ENCODE measurements around the gene MAPK1. TPM values are rescaled to one million over a fixed set of nuclear protein-coding genes. Genes with fewer than 3 reads are reported as not detected.

MAPK1 gene
- total and polyA plus RNA-seq, 12 donors: 8.3 to 124 (median 101) TPM

- DNase-seq: no peak
- H3K9me3 ChIP-seq: no peaks in the 10 kb centered on the region
- H3K4me1 ChIP-seq: peaks cover 4 to 29% (median 19%) of the 10 kb centered on the region in 9 donors
- intact Hi-C loops (cut with DNase I): loop anchor here in 5 of 10 donors (5.0 to 10.0 kb wide), 4 partner anchors 65 to 242 kb away; partner anchors contain the start of genes PPM1F (in 2 of the 5) and MAPK1 (in 1 of the 5)
- H3K36me3 ChIP-seq: peaks cover 0 to 30% (median 0%) of the 10 kb centered on the region in 9 donors
- no peak overlapping the region for H3K27ac ChIP-seq
- no peak for ATAC-seq
- no peak overlapping the region for H3K4me3 ChIP-seq
- WGBS, 2 donors: 86 to 89% methylated on average over 7 of the region's 7 CpGs
- TF ChIP-seq CTCF (IDR thresholded peaks at IDR 0.05): no peak
- H3K27me3 ChIP-seq: no peaks in the 10 kb centered on the region
Measured at GRCh38 chr22:21710156-21710555, 157.3 kb downstream of the MAPK1 start.

- DNase-seq: no peak
- intact Hi-C loops (cut with DNase I): loop anchor here in 5 of 10 donors (5.0 to 10.0 kb wide), 5 partner anchors 55 to 243 kb away; partner anchors contain the start of genes PPM1F (in 2 of the 5) and MAPK1 (in 1 of the 5)
- WGBS, 2 donors: 84 to 88% methylated on average over 8 of the region's 8 CpGs
Measured at GRCh38 chr22:21709688-21710087, 157.8 kb downstream of the MAPK1 start.

GRCh38 chr22:21708960-21709359, 158.5 kb downstream of the MAPK1 start:
- peaks cover 0 to 30% (median 0%) of the 10 kb centered on the region in 9 donors for H3K36me3 ChIP-seq
- DNase-seq: no peak
- H3K27ac ChIP-seq: no peak overlapping the region
- TF ChIP-seq CTCF (IDR thresholded peaks at IDR 0.05): no peak
- no peaks in the 10 kb centered on the region for H3K9me3 ChIP-seq
- H3K4me1 ChIP-seq: peaks cover 4 to 26% (median 19%) of the 10 kb centered on the region in 9 donors
- intact Hi-C loops (cut with DNase I): loop anchor here in 1 of 10 donors (10.0 kb wide), 1 partner anchor 56 kb away; no protein-coding TSS in a partner anchor
- H3K27me3 ChIP-seq: no peaks in the 10 kb centered on the region
- 96 to 98% methylated on average over 6 of the region's 6 CpGs for WGBS, 2 donors
- no peak overlapping the region for H3K4me3 ChIP-seq
- ATAC-seq: no peak

More at GRCh38 chr22:21709688-21710087, 157.8 kb downstream of the MAPK1 start:
- ATAC-seq: no peak
- peaks cover 0 to 30% (median 0%) of the 10 kb centered on the region in 9 donors for H3K36me3 ChIP-seq
- no peaks in the 10 kb centered on the region for H3K9me3 ChIP-seq
- no peak overlapping the region for H3K27ac ChIP-seq
- TF ChIP-seq CTCF (IDR thresholded peaks at IDR 0.05): no peak
- no peak overlapping the region for H3K4me3 ChIP-seq
- H3K4me1 ChIP-seq: peaks cover 4 to 29% (median 19%) of the 10 kb centered on the region in 9 donors
- H3K27me3 ChIP-seq: no peaks in the 10 kb centered on the region

GRCh38 chr22:21707677-21708076, 159.8 kb downstream of the MAPK1 start:
- peaks cover 0 to 42% (median 0%) of the 10 kb centered on the region in 9 donors for H3K36me3 ChIP-seq
- H3K4me1 ChIP-seq: peaks cover 0 to 14% (median 8%) of the 10 kb centered on the region in 9 donors
- intact Hi-C loops (cut with DNase I): loop anchor here in 1 of 10 donors (10.0 kb wide), 1 partner anchor 57 kb away; no protein-coding TSS in a partner anchor
- no peak overlapping the region for H3K4me3 ChIP-seq
- no peaks in the 10 kb centered on the region for H3K9me3 ChIP-seq
- no peak overlapping the region for H3K27ac ChIP-seq
- no peak for TF ChIP-seq CTCF (IDR thresholded peaks at IDR 0.05)
- ATAC-seq (peak in 4 of 8 donors; percentile 17 to 57 (median 28)), DNase-seq (no peak)
- no peaks in the 10 kb centered on the region for H3K27me3 ChIP-seq
- 34 to 43% methylated on average over 3 of the region's 3 CpGs for WGBS, 2 donors

Other genes starting within 250 kb of the MAPK1 start
- 1 to 10 TPM; 2.3 to 6.1 (median 4.0) TPM for gene YDJC, start 237.6 kb downstream of the MAPK1 start, total RNA-seq
- gene YDJC, start 237.6 kb downstream of the MAPK1 start, polyA plus RNA-seq: 10 to 100 TPM; 12.7 to 26.4 TPM
- gene CCDC116, start 234.9 kb downstream of the MAPK1 start, total RNA-seq: under 1 TPM in 6 of 10 donors, not detected in 4; 0.11 to 0.35 (median 0.28) TPM
- gene CCDC116, start 234.9 kb downstream of the MAPK1 start, polyA plus RNA-seq: 1 to 10 TPM in 1 of 2 donors, under 1 TPM in 1; 0.19 to 1.2 TPM
- 10 to 100 TPM; 10.8 to 41.0 (median 18.2) TPM for gene SDF2L1, start 225.3 kb downstream of the MAPK1 start, total RNA-seq
- 100 to 1,000 TPM in 1 of 2 donors, 10 to 100 TPM in 1; 17.6 to 325 TPM for gene SDF2L1, start 225.3 kb downstream of the MAPK1 start, polyA plus RNA-seq
- 10 to 100 TPM; 20.4 to 31.0 (median 25.8) TPM for gene PPIL2, start 201.6 kb downstream of the MAPK1 start, total RNA-seq
- gene PPIL2, start 201.6 kb downstream of the MAPK1 start, polyA plus RNA-seq: 10 to 100 TPM; 18.4 to 31.9 TPM
- gene YPEL1, start 131.9 kb downstream of the MAPK1 start, total RNA-seq: 10 to 100 TPM in 3 of 10 donors, 1 to 10 TPM in 7; 1.5 to 14.6 (median 8.0) TPM
- gene YPEL1, start 131.9 kb downstream of the MAPK1 start, polyA plus RNA-seq: 1 to 10 TPM; 1.7 to 4.2 TPM
- 10 to 100 TPM; 14.3 to 31.4 (median 19.0) TPM for gene PPM1F, start 85.2 kb upstream of the MAPK1 start, total RNA-seq
- gene PPM1F, start 85.2 kb upstream of the MAPK1 start, polyA plus RNA-seq: 10 to 100 TPM; 11.8 to 12.3 TPM
- 10 to 100 TPM in 7 of 10 donors, 1 to 10 TPM in 3; 8.4 to 18.4 (median 10.8) TPM for gene TOP3B, start 115.1 kb upstream of the MAPK1 start, total RNA-seq
- 10 to 100 TPM in 1 of 2 donors, 1 to 10 TPM in 1; 7.8 to 20.0 TPM for gene TOP3B, start 115.1 kb upstream of the MAPK1 start, polyA plus RNA-seq

Data from heart right ventricle (tissue), 16 donors.